Raji (cell line): ENCODE results near the gene NCKAP5.

Experiments used
- POLR2A ChIP-seq: IDR thresholded peaks from 2 replicates; pipeline ENCODE4 v1.6.1; 2011; ENCODE audit warnings: low read depth, low read length, control low read depth; ENCODE audit not compliant: insufficient read depth

NCKAP5 gene

DNA sequence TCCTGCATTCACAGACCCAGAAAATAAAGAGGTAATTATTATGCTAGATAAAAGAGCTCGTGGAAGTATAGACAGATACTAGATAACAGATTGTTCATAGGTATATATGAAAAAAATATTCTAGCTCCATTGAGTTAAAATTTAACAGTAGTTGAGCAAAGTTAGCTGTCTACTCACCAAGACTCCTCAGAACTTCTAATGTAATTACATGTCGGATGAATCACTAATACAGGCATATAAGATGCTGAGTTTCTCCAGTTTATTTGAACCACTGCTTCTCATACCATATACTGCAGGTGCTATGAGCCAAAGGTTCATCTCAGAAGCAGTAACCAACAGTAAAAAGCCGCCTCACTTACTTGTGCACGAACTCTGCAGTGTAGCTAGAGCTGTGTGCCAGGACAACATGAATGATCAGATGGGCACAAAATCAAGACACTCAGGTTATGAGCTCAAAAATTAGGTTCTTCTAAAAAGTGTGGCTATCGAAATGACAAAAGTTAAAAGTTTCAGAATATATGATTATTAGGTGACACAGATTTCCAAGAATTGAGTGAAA, 373.4 kb downstream of the NCKAP5 start:
- no peak for TF ChIP-seq POLR2A

DNA sequence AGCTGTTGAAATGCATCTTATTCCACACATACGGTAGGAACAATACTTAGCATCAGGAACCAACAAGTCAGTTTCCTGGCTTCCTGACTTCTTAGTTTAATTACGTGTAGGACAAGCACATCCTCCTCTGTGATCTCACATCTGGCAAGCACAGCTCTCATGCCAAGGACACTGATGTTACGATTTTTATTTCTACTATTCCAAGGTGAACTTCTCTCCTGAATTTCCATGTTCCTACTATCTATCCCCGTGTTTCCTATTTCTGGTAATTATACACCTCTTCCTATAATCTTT, 374.0 kb downstream of the NCKAP5 start:
- no peak for TF ChIP-seq POLR2A

DNA sequence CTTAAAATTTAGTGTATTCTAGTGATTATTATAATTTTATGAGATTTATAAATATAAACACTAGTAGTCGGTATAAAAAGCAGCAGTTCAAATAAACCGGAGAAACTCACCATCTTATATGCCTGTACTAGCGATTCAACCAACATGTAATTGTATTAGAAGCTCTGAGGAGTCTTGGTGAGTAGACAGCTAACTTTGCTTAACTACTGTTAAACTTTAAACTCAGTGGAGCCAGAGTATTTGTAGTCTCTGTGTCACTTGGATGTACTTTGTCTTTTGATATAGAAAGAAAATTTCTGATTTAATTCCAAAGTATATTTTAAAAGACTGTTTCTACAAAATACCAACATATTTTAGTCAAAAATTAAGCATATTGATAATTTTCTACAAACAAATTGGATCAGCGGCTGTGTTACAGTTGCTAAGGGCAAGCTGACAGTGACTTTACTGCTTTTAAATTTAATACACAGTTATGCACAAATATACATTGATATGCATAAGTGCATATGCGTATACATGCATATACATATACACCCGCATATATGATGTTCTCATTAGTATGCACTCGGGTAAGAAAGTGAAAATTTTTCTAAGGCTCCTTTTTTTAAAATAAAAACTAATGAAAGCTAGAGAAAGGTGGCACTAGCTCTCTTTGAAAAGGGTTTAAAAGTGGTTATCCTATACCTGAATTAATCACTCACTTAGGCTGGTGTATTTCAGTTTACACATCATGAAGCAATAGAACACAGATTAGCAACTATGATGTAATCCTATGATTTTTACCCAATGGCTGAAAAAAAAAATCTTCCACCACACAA, 374.5 kb downstream of the NCKAP5 start:
- no peak for TF ChIP-seq POLR2A

DNA sequence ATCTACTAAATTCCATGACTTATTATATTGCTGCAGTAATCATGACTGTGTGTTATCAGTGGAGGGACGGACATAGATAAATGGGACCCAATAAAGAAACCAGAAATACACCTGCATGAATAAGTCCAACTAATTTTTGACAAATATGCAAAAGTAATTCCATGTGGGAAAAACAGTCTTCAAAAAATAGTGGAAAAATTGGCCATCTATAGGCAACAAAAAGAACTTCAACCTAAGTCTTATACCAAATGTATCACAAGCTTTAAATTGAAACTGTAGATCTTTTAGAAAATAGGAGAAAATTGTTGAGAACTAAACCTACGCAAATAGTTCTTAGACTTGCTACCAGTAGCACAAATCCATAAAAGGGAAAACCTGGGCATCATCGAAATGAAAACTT, 376.2 kb downstream of the NCKAP5 start:
- TF ChIP-seq POLR2A, result no peak

DNA sequence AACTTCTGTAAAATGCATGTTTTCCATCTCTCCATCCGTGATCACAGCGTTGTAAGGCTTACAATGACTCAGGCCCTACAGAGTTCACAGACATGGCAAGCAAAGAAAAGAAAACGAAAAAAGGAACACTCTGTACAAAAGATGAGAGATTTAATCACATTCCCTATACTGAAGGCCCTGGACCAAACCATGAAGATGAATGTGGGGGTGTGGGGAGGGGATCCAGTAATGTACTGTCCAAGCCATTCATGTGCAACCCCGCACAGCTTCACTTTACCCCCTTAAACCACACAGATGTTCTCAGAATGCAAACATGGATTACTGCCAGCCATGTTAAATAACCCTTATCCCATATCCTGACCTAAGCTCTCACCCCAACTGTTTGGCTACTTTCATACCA, 391.1 kb downstream of the NCKAP5 start:
- no peak for TF ChIP-seq POLR2A

DNA sequence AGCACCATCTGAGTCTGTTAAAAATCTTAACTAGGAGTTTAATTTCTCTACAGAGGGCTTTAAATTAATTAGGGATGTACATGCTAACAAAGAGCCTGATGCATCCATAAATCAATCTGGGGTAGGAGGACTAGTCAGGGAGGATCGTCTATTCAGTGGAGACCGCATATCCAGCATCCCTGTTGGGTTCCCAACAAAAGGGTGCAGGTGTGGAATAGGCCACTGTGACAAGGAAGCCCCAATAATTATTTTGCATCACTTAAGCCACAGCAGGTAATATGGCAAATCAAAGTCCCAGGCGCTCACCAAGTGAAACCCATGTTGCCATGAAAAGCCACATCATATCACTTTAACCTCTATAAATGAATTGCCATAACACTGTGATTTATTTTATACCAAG, 392.3 kb downstream of the NCKAP5 start:
- TF ChIP-seq POLR2A, result no peak

DNA sequence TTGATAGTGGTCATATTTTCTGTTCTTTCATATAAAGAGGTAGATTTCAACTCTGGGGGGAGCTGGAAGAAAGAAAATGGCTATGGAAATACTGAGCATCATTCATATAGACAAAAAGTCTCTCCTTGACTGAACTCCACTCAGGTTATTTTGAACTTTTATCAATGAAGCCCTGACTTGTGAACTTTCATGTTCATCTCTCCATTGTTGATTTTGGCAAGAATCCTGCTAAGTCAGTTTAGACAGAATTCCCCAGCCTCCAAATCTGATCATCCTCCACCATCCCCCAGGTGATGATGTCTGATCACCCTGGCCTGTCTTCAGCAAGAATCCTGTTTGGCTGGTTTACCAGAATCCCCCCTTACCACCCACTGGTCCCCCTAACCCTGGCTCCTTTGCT, 395.0 kb downstream of the NCKAP5 start:
- TF ChIP-seq POLR2A, result no peak

DNA sequence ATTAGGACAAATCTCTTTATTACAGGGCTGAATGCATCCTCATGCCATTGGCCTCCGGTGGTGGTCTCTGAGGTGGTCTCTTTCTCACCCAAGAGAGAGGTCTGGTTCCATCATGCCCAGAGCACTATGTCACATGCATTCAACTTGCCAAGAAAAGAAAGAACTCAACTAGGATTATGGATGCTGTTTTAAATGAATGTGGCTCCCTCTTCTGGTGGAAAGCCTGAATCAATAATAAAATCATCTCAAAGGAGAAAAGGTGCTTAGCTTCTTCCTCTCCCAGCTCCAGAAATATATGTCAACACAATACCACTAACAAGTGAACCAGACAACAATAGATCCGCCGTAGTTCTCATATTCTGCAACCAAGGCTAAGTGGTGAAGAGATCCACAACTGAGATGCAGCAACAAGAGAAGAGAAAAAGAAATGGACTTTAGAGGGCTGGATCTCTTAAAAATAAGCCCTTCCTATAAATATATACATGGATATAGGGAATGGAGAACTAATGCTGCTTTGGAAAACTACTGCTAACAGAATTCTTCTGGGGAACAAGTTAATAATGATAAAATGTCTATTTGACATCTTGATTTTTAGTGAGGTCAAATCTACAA, 396.8 kb downstream of the NCKAP5 start:
- TF ChIP-seq POLR2A, result no peak

DNA sequence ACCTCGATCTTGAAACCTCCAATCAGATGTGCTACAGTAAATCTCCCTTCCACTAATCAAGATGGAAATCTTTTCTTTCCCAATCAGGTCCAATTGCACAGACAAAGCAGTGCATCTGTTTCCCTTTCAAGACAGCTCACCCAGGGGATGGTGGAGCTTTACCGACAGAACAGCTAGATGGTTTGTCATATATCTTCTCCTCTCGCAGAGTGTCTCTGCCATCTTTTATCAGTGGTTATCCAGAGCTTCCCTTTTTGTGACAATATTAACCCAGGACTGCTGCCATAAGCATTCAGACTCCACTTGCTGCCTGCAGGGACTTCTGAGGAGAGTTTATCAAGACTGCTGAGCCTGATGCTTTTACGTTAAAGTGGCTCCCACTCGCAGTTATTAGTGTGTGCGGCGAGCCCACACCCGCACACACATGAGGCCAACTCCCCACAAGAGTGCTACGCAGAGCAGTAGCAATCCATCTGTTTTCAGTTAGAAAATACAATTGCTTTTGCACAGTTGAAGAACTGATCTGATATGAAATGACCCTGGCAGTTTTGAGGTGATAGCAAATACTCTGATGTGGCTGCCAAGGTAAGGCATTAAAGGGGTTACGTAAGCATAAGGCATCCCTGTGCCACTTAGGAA, 398.9 kb downstream of the NCKAP5 start:
- no peak for TF ChIP-seq POLR2A

DNA sequence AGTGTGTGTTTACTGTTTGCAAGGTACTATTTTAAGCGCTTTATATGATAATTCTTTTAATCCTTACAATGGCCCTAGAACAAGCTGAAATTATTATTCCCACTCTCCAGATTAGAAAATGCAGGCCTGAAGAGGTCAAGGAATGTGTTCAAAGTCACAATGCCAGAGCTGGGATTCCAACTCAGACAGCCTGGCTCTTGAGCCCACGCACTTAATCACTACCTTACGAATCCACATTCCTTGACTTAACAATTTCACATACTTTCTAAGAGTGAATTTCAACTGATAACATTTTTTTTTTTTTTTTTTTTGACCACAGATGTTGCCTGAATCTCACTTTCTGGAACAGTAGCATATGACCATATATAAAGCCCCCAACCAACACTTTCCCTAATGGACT, 400.3 kb downstream of the NCKAP5 start:
- no peak for TF ChIP-seq POLR2A

DNA sequence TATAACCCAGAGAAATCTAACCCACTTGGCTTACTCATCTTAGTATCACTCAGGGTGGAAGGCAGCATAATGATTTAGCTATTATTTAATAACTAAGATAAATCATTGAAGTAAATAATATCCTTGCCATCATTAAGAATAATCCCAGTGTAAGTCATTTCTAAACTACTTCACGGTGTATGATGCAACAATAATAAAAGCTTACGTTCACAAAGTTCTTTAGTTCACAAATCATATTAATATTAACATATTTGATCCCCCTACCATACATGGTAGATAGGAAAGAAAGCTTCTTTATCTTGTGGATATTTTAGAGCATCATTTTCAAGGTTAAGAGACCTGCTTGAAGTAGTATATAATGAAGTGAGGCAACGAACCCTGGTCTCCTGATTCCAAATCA, 401.0 kb downstream of the NCKAP5 start:
- no peak for TF ChIP-seq POLR2A

DNA sequence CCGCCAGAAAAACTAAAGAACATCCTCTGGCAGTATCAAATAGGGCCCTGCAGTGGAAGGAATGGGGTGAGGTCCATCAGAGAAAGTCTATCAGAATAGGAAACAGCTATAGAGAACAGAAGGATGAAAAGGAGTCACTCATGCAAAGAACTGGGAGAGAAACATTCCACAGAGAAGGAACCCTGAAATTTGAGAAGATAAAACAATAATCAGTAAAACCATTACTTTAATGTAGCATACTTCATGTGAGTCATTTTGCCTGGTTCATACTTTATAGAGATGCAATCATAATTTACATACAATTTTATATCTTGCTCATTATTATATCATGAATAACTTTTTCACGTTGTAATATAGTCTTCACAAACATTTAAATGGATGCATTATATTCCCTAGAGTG, 402.2 kb downstream of the NCKAP5 start:
- no peak for TF ChIP-seq POLR2A

DNA sequence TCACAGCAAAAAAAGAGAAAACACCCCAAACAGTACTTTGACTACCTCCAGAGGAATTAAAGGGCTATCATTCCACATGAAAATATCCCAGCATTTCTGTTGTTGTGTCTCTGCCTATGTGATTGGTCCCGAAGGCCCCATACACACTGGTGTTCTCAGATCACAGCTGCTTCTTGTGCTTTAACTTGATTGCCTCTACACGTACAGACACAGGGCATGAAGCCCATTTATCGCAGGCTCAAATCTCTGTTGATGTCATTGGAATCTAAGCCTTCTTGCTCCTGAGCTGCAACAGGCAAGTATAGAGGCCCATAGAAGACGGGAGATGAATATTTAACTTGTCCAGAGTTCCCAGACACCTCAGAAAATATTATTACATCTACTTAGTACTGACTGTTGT, 405.2 kb downstream of the NCKAP5 start:
- no peak for TF ChIP-seq POLR2A

DNA sequence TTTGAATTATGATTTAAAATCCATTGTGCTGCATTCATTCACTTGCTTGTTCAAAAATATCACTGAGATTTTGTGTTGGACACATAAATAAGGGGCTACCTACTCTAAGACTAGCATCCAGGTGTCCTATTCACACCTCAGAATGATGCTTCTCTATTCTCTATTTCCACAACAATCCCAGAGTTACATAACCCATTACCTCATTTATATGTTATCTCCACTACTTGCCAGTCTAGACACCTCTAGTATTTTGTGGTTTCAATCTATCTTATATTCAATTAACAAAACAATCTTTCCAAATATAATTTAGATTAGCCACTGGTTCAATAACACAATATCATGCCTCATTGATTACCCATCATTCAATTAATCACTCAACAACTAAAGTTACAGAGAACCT, 409.8 kb downstream of the NCKAP5 start:
- TF ChIP-seq POLR2A, result no peak

DNA sequence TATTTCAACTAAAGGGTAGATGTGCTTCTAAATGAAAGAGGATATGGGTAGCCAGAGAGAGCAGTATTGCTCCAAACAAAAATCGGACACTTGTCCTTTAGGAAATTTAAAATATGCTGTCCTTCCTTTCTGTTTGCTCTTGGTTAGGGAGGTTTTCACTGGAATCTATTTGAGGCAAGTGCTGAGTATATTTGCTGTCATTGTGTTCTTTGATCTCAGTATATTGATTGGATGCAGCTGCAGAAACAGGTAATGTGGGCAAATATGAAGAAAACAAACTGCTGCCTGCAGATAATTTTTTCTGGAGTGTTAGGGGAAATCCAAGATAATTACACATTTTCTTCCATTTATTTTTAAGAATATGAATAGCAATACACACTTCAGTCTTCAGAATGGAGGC, 410.2 kb downstream of the NCKAP5 start:
- no peak for TF ChIP-seq POLR2A

DNA sequence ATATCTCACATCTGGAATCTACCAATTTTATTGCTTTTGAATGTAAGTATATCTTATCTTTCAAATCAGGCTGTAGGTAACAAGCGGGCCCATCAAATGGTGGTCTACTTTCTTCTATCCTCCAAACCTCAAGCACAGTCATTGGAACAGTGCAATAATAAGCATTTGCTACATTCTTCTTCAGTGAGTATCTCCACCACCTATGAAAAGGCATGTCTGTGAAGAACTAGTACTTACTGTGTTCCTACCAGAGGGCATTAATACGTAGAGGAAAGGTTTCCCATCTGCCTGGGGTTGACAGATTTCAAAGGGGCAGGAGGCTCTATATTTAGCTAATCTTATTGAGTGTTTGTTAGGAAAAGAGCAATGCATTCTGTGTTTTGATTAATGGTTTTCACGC, 411.1 kb downstream of the NCKAP5 start:
- TF ChIP-seq POLR2A, result no peak

DNA sequence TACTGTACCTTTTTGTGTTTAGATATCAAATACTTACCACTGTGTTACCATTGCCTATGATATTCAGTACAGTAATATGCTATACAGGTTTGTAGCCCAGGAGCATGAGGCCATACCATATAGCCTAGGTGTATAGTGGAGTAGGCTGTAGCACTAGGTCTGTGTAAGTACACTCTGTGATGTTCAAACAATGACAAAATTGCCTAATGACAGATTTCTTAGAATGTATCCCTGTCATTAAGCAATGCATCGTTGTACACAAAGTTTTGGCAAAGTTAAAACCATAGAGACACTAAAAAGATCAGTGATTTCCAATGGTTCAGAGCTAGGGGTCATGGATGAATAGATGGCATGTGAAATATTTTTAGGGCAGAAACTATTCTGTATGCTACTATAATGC, 415.5 kb downstream of the NCKAP5 start:
- no peak for TF ChIP-seq POLR2A

DNA sequence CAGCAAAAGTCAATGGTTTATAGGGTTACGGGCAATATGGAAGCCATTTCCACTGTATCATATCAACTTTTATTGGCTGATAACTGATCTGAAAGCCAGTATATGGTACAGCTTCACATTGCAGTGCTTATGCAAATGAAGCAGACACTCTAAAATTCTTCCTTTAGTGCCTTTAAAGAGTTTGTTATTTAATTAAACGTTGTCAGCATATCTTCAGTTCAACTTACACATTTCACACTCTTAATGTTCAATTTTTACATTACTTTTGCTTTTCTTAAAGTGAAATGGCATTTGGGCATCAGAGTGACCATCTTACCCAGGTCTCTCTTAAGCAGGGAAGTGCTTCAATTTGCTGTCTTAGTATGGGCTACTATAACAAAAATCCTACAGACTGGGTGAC, 420.1 kb downstream of the NCKAP5 start:
- TF ChIP-seq POLR2A, result no peak
